ENCODE results near the gene TMEM72.

- TF ChIP-seq YY1 (IDR thresholded peaks at IDR 0.05; ENCODE audit: insufficient read depth, insufficient read length): no peak
- TF ChIP-seq ZNF274 (IDR thresholded peaks at IDR 0.05; ENCODE audit: low read depth, low read length): no peak
- no peak for TF ChIP-seq SUZ12 (IDR thresholded peaks at IDR 0.05; ENCODE audit: extremely low read depth, insufficient read depth, insufficient read length)
Observed at GRCh38 chr10:44891721-44892120, 19.4 kb upstream of the TMEM72 start.
